LNCaP clone FGC (cell line): ENCODE data around the gene SLC7A6.
A peak's percentile ranks its signal among the peaks of the same experiment; 100 is the strongest.

Source experiments
- DNase-seq: peaks from one replicate; pipeline ENCODE4 v3.0.0-alpha.2; 2011; ENCODE audit warnings: low read depth
- H3K4me3 ChIP-seq: 2 replicates; pipeline ENCODE4 v1.5.1; 2011; ENCODE audit warnings: mild to moderate bottlenecking, low read depth, low read length, control low read depth
- CTCF ChIP-seq: IDR thresholded peaks from 2 replicates; pipeline ENCODE4 v1.5.1; 2012; ENCODE audit warnings: mild to moderate bottlenecking; ENCODE audit not compliant: control insufficient read depth, insufficient read depth; ENCODE audit errors: extremely low read depth

SLC7A6 gene

GRCh38 chr16:68253721-68254120, 10.6 kb upstream of the SLC7A6 start:
- no peak overlapping the region for H3K4me3 ChIP-seq
- DNase-seq = no peak
- no peak for TF ChIP-seq CTCF

- DNase-seq = no peak
- TF ChIP-seq CTCF = no peak
- H3K4me3 ChIP-seq = no peak overlapping the region
These were observed 8.6 kb upstream of the SLC7A6 start for GRCh38 chr16:68255712-68256111.

GRCh38 chr16:68257251-68257905, 6.9 kb upstream of the SLC7A6 start:
- no peak for TF ChIP-seq CTCF
- DNase-seq = no peak
- H3K4me3 ChIP-seq = no peak overlapping the region

GRCh38 chr16:68257906-68258800, 6.2 kb upstream of the SLC7A6 start:
- TF ChIP-seq CTCF = no peak
- H3K4me3 ChIP-seq = no peak overlapping the region
- no peak for DNase-seq

GRCh38 chr16:68259007-68259825, 5.1 kb upstream of the SLC7A6 start:
- no peak for TF ChIP-seq CTCF
- no peak for DNase-seq
- H3K4me3 ChIP-seq = no peak overlapping the region

- 0 out of 2 replicates have a peak, but pooled peaks have one; percentile 2 for TF ChIP-seq CTCF
- no peak for DNase-seq
- peak overlapping the region; percentile 91 for H3K4me3 ChIP-seq
These were observed 683 bp upstream of the SLC7A6 start for GRCh38 chr16:68263559-68264127.
